ENCODE results near the gene MT1A. TPM values are rescaled to one million over a fixed set of nuclear protein-coding genes. Genes with fewer than 3 reads are reported as not detected.

MT1A gene
- total RNA-seq, 2 experiments from 2014 or later = not detected

- intact Hi-C loops (cut with DNase I, micrococcal nuclease) = no loop called here
- no peaks in the 10 kb centered on the region for H3K36me3 ChIP-seq (ENCODE audit: insufficient read depth, low read length)
- no peaks in the 10 kb centered on the region for H3K9me3 Mint-ChIP-seq
- H3K36me3 Mint-ChIP-seq (ENCODE audit: low read depth) = no peaks in the 10 kb centered on the region
- ATAC-seq (ENCODE audit: poor library complexity) = no peak
- POLR2A ChIA-PET = no interaction called here
- no peak within 1 kb of the TSS for H3K27ac Mint-ChIP-seq
- no peak within 1 kb of the TSS for H3K4me3 ChIP-seq (ENCODE audit: low read length)
- H3K27me3 Mint-ChIP-seq = peaks cover 48% of the 10 kb centered on the region
- TF ChIP-seq CTCF (IDR thresholded peaks at IDR 0.05) = no peak
- no peaks in the 10 kb centered on the region for H3K4me1 ChIP-seq (ENCODE audit: insufficient read depth, low read length)
- no peak within 1 kb of the TSS for H3K27ac ChIP-seq (ENCODE audit: low read depth in 1 of 2, low read length in 2 of 2)
- H3K4me3 Mint-ChIP-seq = no peak within 1 kb of the TSS
- peaks cover 0 to 5% of the 10 kb centered on the region in 2 experiments for H3K9me3 ChIP-seq (ENCODE audit: control insufficient read depth in 1 of 2, insufficient read depth in 1 of 2, low read length in 2 of 2)
- H3K27me3 ChIP-seq (ENCODE audit: control insufficient read depth in 1 of 2, insufficient read depth in 2 of 2, low read length in 2 of 2) = peaks cover 5 to 18% of the 10 kb centered on the region in 2 experiments
- CTCF ChIA-PET = no interaction called here
- DNase-seq = no peak
- no peaks in the 10 kb centered on the region for H3K4me1 Mint-ChIP-seq (ENCODE audit: low read depth)
These were observed 13.1 kb downstream of the MT1A start, which contains the start of gene MT1B for GRCh38 chr16:56651586-56651985. Gene MT1B (plus strand): TSS chr16:56651886. CDS start chr16:56651954, 68 bp downstream.

GRCh38 chr16:56652600-56652999 is 14.1 kb downstream of the MT1A start:
- H3K4me1 Mint-ChIP-seq (ENCODE audit: low read depth) = no peaks in the 10 kb centered on the region
- no peak overlapping the region for H3K4me3 ChIP-seq (ENCODE audit: low read length)
- ChIA-PET POLR2A (no interaction called here), CTCF (no interaction called here)
- no peak overlapping the region for H3K27ac ChIP-seq (ENCODE audit: low read depth in 1 of 2, low read length in 2 of 2)
- H3K27me3 Mint-ChIP-seq = peaks cover 40% of the 10 kb centered on the region
- no peaks in the 10 kb centered on the region for H3K9me3 Mint-ChIP-seq
- peaks cover 0 to 4% of the 10 kb centered on the region in 2 experiments for H3K9me3 ChIP-seq (ENCODE audit: control insufficient read depth in 1 of 2, insufficient read depth in 1 of 2, low read length in 2 of 2)
- H3K27ac Mint-ChIP-seq = no peak overlapping the region
- intact Hi-C loops (cut with DNase I, micrococcal nuclease) = no loop called here
- DNase-seq (no peak), ATAC-seq (ENCODE audit: poor library complexity) (no peak)
- no peaks in the 10 kb centered on the region for H3K36me3 ChIP-seq (ENCODE audit: insufficient read depth, low read length)
- peaks cover 5% of the 10 kb centered on the region for H3K4me1 ChIP-seq (ENCODE audit: insufficient read depth, low read length)
- TF ChIP-seq CTCF (IDR thresholded peaks at IDR 0.05) = no peak
- H3K4me3 Mint-ChIP-seq = no peak overlapping the region
- peaks cover 4 to 18% of the 10 kb centered on the region in 2 experiments for H3K27me3 ChIP-seq (ENCODE audit: control insufficient read depth in 1 of 2, insufficient read depth in 2 of 2, low read length in 2 of 2)
- H3K36me3 Mint-ChIP-seq (ENCODE audit: low read depth) = no peaks in the 10 kb centered on the region

- H3K27ac ChIP-seq (ENCODE audit: low read depth in 1 of 2, low read length in 2 of 2) = no peak overlapping the region
- Mint-ChIP-seq H3K4me1 (ENCODE audit: low read depth) (peaks cover 5% of the 10 kb centered on the region), H3K36me3 (ENCODE audit: low read depth) (peaks cover 4% of the 10 kb centered on the region), H3K27me3 (peaks cover 36% of the 10 kb centered on the region), H3K4me3 (no peak overlapping the region), H3K9me3 (no peaks in the 10 kb centered on the region), H3K27ac (no peak overlapping the region)
- no peak for DNase-seq
- TF ChIP-seq CTCF (IDR thresholded peaks at IDR 0.05) = no peak
- no peaks in the 10 kb centered on the region for H3K9me3 ChIP-seq (ENCODE audit: control insufficient read depth in 1 of 2, insufficient read depth in 1 of 2, low read length in 2 of 2)
- POLR2A ChIA-PET = interaction anchor here (0.9 kb wide), 1 partner anchor 9 kb away, joined by 4 read pairs; no protein-coding TSS in a partner anchor
- CTCF ChIA-PET = no interaction called here
- intact Hi-C loops (cut with DNase I, micrococcal nuclease) = no loop called here
- no peak overlapping the region for H3K4me3 ChIP-seq (ENCODE audit: low read length)
- H3K27me3 ChIP-seq (ENCODE audit: control insufficient read depth in 1 of 2, insufficient read depth in 2 of 2, low read length in 2 of 2) = peaks cover 3 to 12% of the 10 kb centered on the region in 2 experiments
- H3K36me3 ChIP-seq (ENCODE audit: insufficient read depth, low read length) = no peaks in the 10 kb centered on the region
- ATAC-seq (ENCODE audit: poor library complexity) = no peak
- H3K4me1 ChIP-seq (ENCODE audit: insufficient read depth, low read length) = peaks cover 9% of the 10 kb centered on the region
These were observed 14.8 kb downstream of the MT1A start for GRCh38 chr16:56653218-56653617.
